AG09309 (cell line): Measurements from ENCODE around the gene PARVA.

Experiments used
- DNase-seq: peaks from one replicate; pipeline ENCODE4 v3.0.0-alpha.2; 2010; ENCODE audit warnings: low read depth
- H3K4me3 ChIP-seq: 2 replicates; pipeline ENCODE4 v1.5.1; 2011; ENCODE audit warnings: mild to moderate bottlenecking, low read depth, low read length, moderate library complexity; ENCODE audit not compliant: control insufficient read depth
- TF ChIP-seq, protein P1 (sequence below): IDR thresholded peaks from 2 replicates; pipeline ENCODE4 v1.5.1; 2011; ENCODE audit warnings: mild to moderate bottlenecking, low read depth, low read length, inconsistent platforms; ENCODE audit not compliant: insufficient read depth, control insufficient read depth; ENCODE audit errors: missing control alignments

The PARVA gene

GRCh38 chr11:12464303-12464702 lies 86.9 kb downstream of the PARVA start:
- TF ChIP-seq, protein P1, sequence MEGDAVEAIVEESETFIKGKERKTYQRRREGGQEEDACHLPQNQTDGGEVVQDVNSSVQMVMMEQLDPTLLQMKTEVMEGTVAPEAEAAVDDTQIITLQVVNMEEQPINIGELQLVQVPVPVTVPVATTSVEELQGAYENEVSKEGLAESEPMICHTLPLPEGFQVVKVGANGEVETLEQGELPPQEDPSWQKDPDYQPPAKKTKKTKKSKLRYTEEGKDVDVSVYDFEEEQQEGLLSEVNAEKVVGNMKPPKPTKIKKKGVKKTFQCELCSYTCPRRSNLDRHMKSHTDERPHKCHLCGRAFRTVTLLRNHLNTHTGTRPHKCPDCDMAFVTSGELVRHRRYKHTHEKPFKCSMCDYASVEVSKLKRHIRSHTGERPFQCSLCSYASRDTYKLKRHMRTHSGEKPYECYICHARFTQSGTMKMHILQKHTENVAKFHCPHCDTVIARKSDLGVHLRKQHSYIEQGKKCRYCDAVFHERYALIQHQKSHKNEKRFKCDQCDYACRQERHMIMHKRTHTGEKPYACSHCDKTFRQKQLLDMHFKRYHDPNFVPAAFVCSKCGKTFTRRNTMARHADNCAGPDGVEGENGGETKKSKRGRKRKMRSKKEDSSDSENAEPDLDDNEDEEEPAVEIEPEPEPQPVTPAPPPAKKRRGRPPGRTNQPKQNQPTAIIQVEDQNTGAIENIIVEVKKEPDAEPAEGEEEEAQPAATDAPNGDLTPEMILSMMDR = no peak
- H3K4me3 ChIP-seq = no peak overlapping the region
- no peak for DNase-seq

DNA sequence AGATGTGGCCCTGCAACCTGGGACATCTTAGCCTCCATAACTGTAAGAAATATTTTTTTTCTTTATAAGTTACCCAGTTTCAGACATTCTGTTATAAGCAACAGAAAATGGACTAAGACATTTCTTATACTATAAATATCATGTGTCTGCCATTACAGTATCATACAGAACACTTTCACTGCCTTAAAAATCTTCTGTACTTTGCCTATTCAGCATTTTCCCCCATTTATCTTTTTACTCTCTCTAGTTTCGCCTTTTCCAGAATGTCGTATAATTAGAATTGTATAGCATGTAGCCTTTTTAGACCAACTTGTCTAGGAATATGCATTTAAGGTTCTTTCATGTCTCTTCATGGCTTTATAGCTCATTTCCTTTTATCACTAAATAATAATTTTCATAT lies 88.0 kb downstream of the PARVA start:
- H3K4me3 ChIP-seq = no peak overlapping the region
- TF ChIP-seq, protein P1 = no peak
- DNase-seq = no peak

DNA sequence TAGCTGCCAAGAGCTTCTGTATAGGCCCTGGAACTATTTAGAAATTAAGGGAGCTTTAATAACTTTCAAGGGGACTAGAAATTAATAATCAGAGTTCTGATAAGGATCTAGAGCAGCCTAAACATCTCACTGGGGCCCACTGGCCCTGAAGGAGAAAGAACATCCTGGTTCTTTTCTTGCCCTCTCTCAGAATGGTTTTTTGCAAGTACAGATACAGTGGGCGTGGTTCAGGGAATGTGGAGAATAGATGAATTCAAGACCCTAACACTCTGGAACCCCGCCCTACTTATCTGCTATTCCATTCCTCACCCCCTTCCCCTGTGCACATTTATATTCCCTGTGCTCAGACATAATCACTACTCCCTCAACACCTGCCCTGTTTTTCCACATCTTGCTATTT lies 90.2 kb downstream of the PARVA start:
- no peak overlapping the region for H3K4me3 ChIP-seq
- TF ChIP-seq, protein P1 = no peak
- DNase-seq = no peak

GRCh38 chr11:12469451-12469850 lies 92.1 kb downstream of the PARVA start:
- TF ChIP-seq, protein P1 = no peak
- DNase-seq = no peak
- H3K4me3 ChIP-seq = no peak overlapping the region

DNA sequence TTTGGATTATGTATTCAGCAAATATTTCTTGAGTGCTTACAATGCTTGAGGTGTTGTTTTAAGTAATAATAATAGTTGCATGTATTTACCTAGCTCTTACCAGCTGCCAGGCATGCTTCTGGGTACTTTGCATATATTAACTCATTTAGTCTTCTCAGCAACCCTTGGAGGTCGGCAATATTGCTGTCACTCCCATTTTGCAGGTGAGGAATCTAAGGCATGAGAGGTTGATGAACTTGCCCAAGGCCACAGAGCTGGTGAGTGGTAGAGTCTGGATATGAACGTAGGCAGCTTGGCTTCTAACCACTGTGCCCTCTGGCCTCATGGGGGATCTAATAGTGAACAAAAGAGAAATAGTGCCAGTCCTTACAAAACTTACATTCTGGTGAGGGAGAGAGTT lies 92.9 kb downstream of the PARVA start:
- TF ChIP-seq, protein P1 = no peak
- no peak for DNase-seq
- no peak overlapping the region for H3K4me3 ChIP-seq

DNA sequence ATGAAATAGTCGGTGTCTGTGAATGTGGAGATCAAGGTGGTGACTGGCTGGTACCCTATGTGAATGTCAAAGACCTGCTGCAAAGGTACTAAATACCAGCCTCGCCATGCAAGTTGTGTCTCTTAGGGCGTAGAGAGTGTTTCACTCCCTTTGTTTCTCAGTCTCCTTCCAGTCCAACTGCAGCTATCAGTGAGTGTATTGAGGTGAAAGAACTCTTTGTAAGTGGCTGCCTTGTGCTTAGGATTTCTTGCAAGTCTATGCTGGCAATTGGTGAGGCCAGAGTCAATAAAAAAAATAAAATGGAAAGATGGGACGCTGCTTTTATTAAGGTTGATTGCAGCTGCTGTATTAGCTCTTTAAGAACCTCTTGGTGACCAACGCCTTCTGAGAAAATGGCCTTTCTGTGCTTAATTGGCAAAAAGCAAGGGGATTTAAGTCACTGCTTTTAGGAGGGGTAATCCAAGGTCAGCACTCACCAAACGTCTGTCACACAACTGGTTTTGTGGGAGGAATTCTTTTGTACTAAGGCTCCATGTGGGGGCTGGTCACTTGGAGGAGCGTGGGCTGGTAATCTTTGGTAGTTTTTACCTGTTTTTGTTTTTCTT lies 95.1 kb downstream of the PARVA start:
- TF ChIP-seq, protein P1 = no peak
- H3K4me3 ChIP-seq = no peak overlapping the region

GRCh38 chr11:12473381-12473780 lies 96.0 kb downstream of the PARVA start:
- H3K4me3 ChIP-seq = no peak overlapping the region
- DNase-seq = no peak
- TF ChIP-seq, protein P1 = no peak

More for the DNA sequence above, 95.1 kb downstream of the PARVA start:
- DNase-seq = no peak
